ENCODE results near the gene POLH. TPM values are rescaled to one million over a fixed set of nuclear protein-coding genes. Genes with fewer than 3 reads are reported as not detected.

POLH gene
- polyA plus RNA-seq, 1 of the 3 experiments (the other 2 are of a cell fraction) = 11.5 TPM

GRCh38 chr6:43600595-43600994 is 24.6 kb downstream of the POLH start:
- Histone ChIP-seq H3K4me1 (ENCODE audit: control insufficient read depth in 1 of 2, insufficient read depth in 2 of 2, low read depth in 1 of 2, low read length in 1 of 2) (peaks cover 0 to 10% of the 10 kb centered on the region in 2 experiments; a peak in 1 of 4 replicates), H3K4me2 (no peak overlapping the region), H3K79me2 (ENCODE audit: insufficient read depth) (peaks cover 10% of the 10 kb centered on the region; the same call in 1 of the 2 replicates), H3K9me3 (no peaks in the 10 kb centered on the region), H4K20me1 (ENCODE audit: insufficient read depth) (0 out of 2 replicates have a peak, but pooled peaks cover 6% of the 10 kb centered on the region), H2AFZ (ENCODE audit: low read depth) (no peak overlapping the region), H3K27me3 (ENCODE audit: insufficient read depth) (no peaks in the 10 kb centered on the region), H3K9ac (no peak overlapping the region), H3F3A (replicated peaks; ENCODE audit: insufficient read depth) (peaks cover 43% of the 10 kb centered on the region), H3K4me3 (ENCODE audit: low read depth in 2 of 2, low read length in 1 of 2) (no peak overlapping the region), H3K27ac (ENCODE audit: low read depth in 2 of 2, low read length in 1 of 2) (no peak overlapping the region), H3K9me2 (no peaks in the 10 kb centered on the region), H3K36me3 (replicated peaks in 1 of 2; ENCODE audit: control insufficient read depth in 1 of 2, insufficient read depth in 2 of 2, low read length in 1 of 2) (peaks cover 26 to 62% of the 10 kb centered on the region in 2 experiments)
- no peak for DNase-seq
- 100% methylated on average over 2 of the region's 2 CpGs for WGBS (ENCODE audit: low lambda C conversion rate)
- CTCF ChIA-PET = interaction anchor here (1.9 kb wide), 1 partner anchor 8 kb away, joined by 8 read pairs; no protein-coding TSS in a partner anchor
- TF ChIP-seq FOXJ3 (CRISPR knock-in tag; IDR thresholded peaks at IDR 0.05) (no peak), FOXM1 (IDR thresholded peaks at IDR 0.05; ENCODE audit: low read depth) (no peak), EP300 (IDR thresholded peaks at IDR 0.05; ENCODE audit: borderline replicate concordance in 1 of 2, low read depth in 1 of 2, low read length in 1 of 2) (no peak), EZH2phosphoT487 (IDR thresholded peaks at IDR 0.05; ENCODE audit: borderline replicate concordance, low read depth) (no peak), PBX3 (IDR thresholded peaks at IDR 0.05) (no peak), RXRA (IDR thresholded peaks at IDR 0.05; ENCODE audit: borderline replicate concordance, low read depth) (no peak), CHD2 (IDR thresholded peaks at IDR 0.05; ENCODE audit: low read length, partially characterized antibody) (no peak), MAX (IDR thresholded peaks at IDR 0.05; ENCODE audit: low read depth) (no peak), USF2 (IDR thresholded peaks at IDR 0.05; ENCODE audit: borderline replicate concordance, low read depth, low read length) (no peak), YY1 (IDR thresholded peaks at IDR 0.05; ENCODE audit: low read depth) (no peak), MEF2A (IDR thresholded peaks at IDR 0.05; ENCODE audit: borderline replicate concordance, low read depth) (no peak), JUND (IDR thresholded peaks at IDR 0.05) (no peak)
- POLR2A ChIA-PET = interaction anchor here (0.7 to 1.2 kb wide), 2 partner anchors 25 to 487 kb away, joined by 3 to 5 read pairs; no protein-coding TSS in a partner anchor

GRCh38 chr6:43604174-43604573 is 28.2 kb downstream of the POLH start:
- CTCF ChIA-PET = no interaction called here

More at GRCh38 chr6:43604174-43604573, 28.2 kb downstream of the POLH start:
- POLR2A ChIA-PET = no interaction called here
- Histone ChIP-seq H3K27ac (ENCODE audit: low read depth in 2 of 2, low read length in 1 of 2) (peak overlapping the region in 1 of 2 experiments; percentile 47; a peak in 2 of 4 replicates), H3K4me2 (no peak overlapping the region), H3K4me1 (ENCODE audit: control insufficient read depth in 1 of 2, insufficient read depth in 2 of 2, low read depth in 1 of 2, low read length in 1 of 2) (peaks cover 0 to 10% of the 10 kb centered on the region in 2 experiments; a peak in 2 of 4 replicates), H3F3A (replicated peaks; ENCODE audit: insufficient read depth) (peaks cover 35% of the 10 kb centered on the region), H3K4me3 (ENCODE audit: low read depth in 2 of 2, low read length in 1 of 2) (no peak overlapping the region), H3K9me3 (no peaks in the 10 kb centered on the region), H3K9ac (no peak overlapping the region), H3K79me2 (ENCODE audit: insufficient read depth) (peaks cover 17% of the 10 kb centered on the region), H3K27me3 (ENCODE audit: insufficient read depth) (no peaks in the 10 kb centered on the region), H3K36me3 (replicated peaks in 1 of 2; ENCODE audit: control insufficient read depth in 1 of 2, insufficient read depth in 2 of 2, low read length in 1 of 2) (peaks cover 26 to 61% of the 10 kb centered on the region in 2 experiments), H4K20me1 (ENCODE audit: insufficient read depth) (0 out of 2 replicates have a peak, but pooled peaks cover 6% of the 10 kb centered on the region), H2AFZ (ENCODE audit: low read depth) (no peak overlapping the region), H3K9me2 (no peaks in the 10 kb centered on the region)
- 95% methylated on average over 2 of the region's 2 CpGs for WGBS (ENCODE audit: low lambda C conversion rate)
- DNase-seq = no peak
- no peak for TF ChIP-seq RCOR1 (IDR thresholded peaks at IDR 0.05; ENCODE audit: low read length)
- TF ChIP-seq FOXM1 (IDR thresholded peaks at IDR 0.05; ENCODE audit: low read depth) = no peak
- TF ChIP-seq JUND (IDR thresholded peaks at IDR 0.05) = peak; percentile 52
- no peak for TF ChIP-seq GATA2 (CRISPR knock-in tag; IDR thresholded peaks at IDR 0.05)
- peak; percentile 24; the same call in 1 of the 2 replicates for TF ChIP-seq TCF12 (IDR thresholded peaks at IDR 0.05)
- no peak for TF ChIP-seq RFX5 (IDR thresholded peaks at IDR 0.05; ENCODE audit: low read length)
- TF ChIP-seq FOSL2 (IDR thresholded peaks at IDR 0.05; ENCODE audit: borderline replicate concordance, low read depth) = peak; percentile 58; the same call in 1 of the 2 replicates
- TF ChIP-seq NFIC (IDR thresholded peaks at IDR 0.05; ENCODE audit: borderline replicate concordance) = peak; percentile 82
- no peak for TF ChIP-seq YY1 (IDR thresholded peaks at IDR 0.05; ENCODE audit: low read depth)
- TF ChIP-seq GABPA (IDR thresholded peaks at IDR 0.05; ENCODE audit: low read depth) = no peak
- TF ChIP-seq RAD21 (IDR thresholded peaks at IDR 0.05; ENCODE audit: low read length) = no peak
- TF ChIP-seq USF1 (IDR thresholded peaks at IDR 0.05; ENCODE audit: borderline replicate concordance, low read depth) = no peak
- TF ChIP-seq TEAD4 (IDR thresholded peaks at IDR 0.05; ENCODE audit: borderline replicate concordance, insufficient read depth) = no peak
- TF ChIP-seq EZH2phosphoT487 (IDR thresholded peaks at IDR 0.05; ENCODE audit: borderline replicate concordance, low read depth) = no peak
- TF ChIP-seq POLR2AphosphoS5 (IDR thresholded peaks at IDR 0.05; ENCODE audit: low read depth, low read length) = no peak

Data from SK-N-SH (cell line).